Measurements from ENCODE around the gene ART4.

GRCh38 chr12:14880890-14881453 is 37.6 kb upstream of the ART4 start:
- TF ChIP-seq POLR2AphosphoS5 (IDR thresholded peaks at IDR 0.05; ENCODE audit: low read depth) (no peak), CTCF (IDR thresholded peaks at IDR 0.05; ENCODE audit: insufficient read depth, low read length) (no peak), REST (IDR thresholded peaks at IDR 0.05; ENCODE audit: insufficient replicate concordance, low read depth) (no peak)
